ENCODE measurements around the gene WFDC2.

The WFDC2 gene

DNA sequence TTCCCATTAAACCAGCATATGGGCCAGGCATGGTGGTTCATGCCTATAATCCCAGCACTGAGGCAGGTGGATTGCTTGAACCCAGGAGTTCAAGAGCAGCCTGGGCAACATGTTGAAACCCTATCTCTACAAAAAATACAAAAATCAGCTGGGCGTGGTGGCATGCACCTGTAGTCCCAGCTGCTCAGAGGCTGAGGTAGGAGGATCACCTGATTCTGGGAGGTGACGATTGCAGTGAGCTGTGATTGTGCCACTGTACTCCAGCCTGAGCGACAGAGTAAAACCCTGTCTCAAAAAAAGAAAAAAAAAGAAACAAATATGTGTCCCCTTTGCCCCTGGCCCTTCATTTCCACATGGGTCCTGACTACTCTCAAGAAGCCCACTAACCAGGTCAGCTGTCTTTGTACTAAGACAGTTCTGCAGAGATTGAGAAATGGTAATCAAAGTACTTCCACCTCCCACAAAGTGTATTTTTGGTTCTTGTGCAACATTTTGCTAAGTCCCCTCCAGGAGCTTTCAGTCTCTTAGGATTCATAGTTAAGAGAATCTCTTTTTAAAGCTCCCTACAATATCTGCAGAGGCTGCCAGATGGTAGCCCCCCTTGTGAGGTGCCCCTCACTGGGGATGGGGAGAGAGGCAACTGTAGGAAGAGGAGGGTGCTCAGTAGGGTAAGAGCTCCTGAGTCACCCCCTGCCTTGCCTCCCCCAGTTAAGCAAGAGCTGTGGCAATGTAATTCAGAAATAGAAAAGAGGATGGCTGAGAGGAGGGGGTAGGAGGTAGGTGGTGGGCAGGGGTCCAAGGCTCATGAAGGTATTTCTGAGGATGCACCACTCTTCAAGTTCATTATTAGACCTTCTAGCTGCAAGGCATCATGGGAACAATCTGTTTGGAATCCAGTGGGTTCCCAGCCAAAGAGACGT is 16.5 kb upstream of the WFDC2 start:
- H3K4me3 ChIP-seq (ENCODE audit: low read depth, low read length), result no peak overlapping the region
- no peak for TF ChIP-seq CTCF (IDR thresholded peaks at IDR 0.05; ENCODE audit: low read depth, low read length)

GRCh38 chr20:45456632-45457031 is 12.9 kb upstream of the WFDC2 start:
- TF ChIP-seq CTCF (IDR thresholded peaks at IDR 0.05; ENCODE audit: low read depth, low read length), result 0 out of 2 replicates have a peak, but pooled peaks have one; percentile 2
- no peak overlapping the region for H3K4me3 ChIP-seq (ENCODE audit: low read depth, low read length)

DNA sequence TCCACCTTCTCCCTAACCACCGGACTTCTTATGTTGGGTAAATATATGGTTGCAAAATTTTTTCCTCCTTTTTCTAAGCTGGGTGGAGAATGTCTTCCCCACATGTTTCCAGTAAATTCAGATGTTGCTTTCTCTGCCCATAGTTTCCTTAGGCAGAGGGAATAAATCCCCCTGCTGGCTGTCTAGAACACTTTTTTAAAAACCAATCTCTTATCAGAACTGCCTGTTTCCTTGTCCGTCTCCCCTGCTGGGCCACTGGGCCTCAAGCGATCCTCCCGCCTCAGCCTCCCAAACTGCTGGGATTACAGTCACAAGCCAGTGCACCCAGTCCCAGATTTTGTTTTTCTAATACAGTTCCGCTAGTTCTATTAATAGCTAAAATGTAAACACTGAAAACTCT is 9.9 kb upstream of the WFDC2 start:
- H3K4me3 ChIP-seq (ENCODE audit: low read depth, low read length), result no peak overlapping the region
- 0 out of 2 replicates have a peak, but pooled peaks have one; percentile 3 for TF ChIP-seq CTCF (IDR thresholded peaks at IDR 0.05; ENCODE audit: low read depth, low read length)

- no peak overlapping the region for H3K4me3 ChIP-seq (ENCODE audit: low read depth, low read length)
Observed at GRCh38 chr20:45461225-45461624, 8.3 kb upstream of the WFDC2 start.

DNA sequence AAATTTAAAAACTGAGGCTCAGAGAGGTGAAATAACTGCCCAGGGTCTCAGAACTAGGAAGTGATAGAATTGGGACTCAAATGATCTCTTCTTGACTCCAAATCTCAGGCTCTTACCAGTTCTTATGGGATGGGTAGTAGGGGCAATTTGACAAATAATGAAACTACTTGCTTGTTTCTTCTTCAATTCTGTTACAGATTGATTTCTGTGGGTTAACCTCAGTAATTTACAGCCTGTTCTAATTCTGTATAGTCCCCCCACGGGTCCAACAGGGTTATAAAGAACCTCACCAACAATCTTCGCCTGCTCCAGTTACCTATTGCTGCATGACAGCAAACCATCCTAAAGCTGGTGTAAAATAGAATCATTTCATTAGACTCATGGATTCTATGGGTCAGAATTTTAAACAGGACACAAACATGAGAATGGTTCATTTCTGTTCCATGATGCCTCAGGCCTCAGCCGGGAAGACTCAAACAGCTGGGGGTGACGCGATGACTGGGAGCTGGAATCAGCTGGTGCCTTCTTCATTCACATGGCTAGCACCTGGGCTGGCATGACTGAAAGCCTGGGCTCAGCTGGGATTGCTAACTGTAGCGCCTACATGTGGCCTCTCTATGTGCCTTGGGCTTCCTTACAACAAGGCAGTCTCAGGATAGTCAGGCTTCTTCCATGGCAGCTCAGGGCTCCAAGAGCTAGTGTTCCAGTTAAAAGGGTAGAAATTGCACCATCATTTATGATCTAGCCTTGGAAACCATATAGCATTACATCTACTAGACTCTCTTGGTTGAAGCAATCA is 6.6 kb upstream of the WFDC2 start:
- H3K4me3 ChIP-seq (ENCODE audit: low read depth, low read length), result no peak overlapping the region
- no peak for TF ChIP-seq CTCF (IDR thresholded peaks at IDR 0.05; ENCODE audit: low read depth, low read length)

More at GRCh38 chr20:45461225-45461624, 8.3 kb upstream of the WFDC2 start:
- TF ChIP-seq CTCF (IDR thresholded peaks at IDR 0.05; ENCODE audit: low read depth, low read length), result no peak

DNA sequence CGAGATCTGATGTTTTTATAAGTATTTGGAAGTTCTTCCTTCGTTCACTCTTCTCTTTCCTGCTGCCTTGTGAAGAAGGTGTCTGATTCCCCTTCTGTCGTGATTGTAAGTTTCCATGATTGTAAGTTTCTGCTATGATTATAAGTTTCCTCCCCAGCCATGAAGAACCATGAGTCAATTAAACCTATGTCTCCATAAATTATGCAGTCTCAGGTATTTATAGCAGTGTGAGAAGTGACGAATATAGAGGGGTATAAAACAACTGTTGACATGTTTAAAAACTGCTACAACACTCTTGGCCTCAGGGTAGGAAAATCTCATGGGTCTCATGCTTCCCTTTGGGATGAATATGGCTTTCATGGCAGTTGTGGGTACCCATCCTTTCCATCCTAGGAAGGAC is 5.8 kb upstream of the WFDC2 start:
- H3K4me3 ChIP-seq (ENCODE audit: low read depth, low read length), result no peak overlapping the region
- no peak for TF ChIP-seq CTCF (IDR thresholded peaks at IDR 0.05; ENCODE audit: low read depth, low read length)

All from WI38 (cell line).